GM12878 (cell line): ENCODE data around the gene COMMD7. TPM values are rescaled to one million over a fixed set of nuclear protein-coding genes. Genes with fewer than 3 reads are reported as not detected.

Source experiments
- ATAC-seq: fragments of 200-7000 bp; cut with Tn5 transposase; 3 replicates; pipeline ENCODE4 v1.9.1; 2020; ENCODE audit warnings: mild to moderate bottlenecking, moderate library complexity
- BruUV-seq: library from RNA; stranded (reverse); fragments of 400-500 nt; replicated peaks from 2 replicates; lab custom pipeline; 2021; lab: Mats Ljungman, UMichigan
- CTCF ChIA-PET: fragments of 300-600 bp; sonication (Branson Sonifier 250); formaldehyde crosslinking; extraction: SDS; loops from one replicate; lab custom pipeline; 2021; ENCODE audit warnings: inconsistent platforms; lab: Yijun Ruan, JAX
- POLR2A ChIA-PET: fragments of 350-600 bp; formaldehyde crosslinking; extraction: SDS; loops from one replicate; lab custom pipeline; 2021; ENCODE audit warnings: inconsistent platforms; lab: Charles Lee
- RAD21 ChIA-PET: fragments of 300-600 bp; sonication (Branson Sonifier 250); formaldehyde crosslinking; loops from one replicate; lab custom pipeline; 2023; ENCODE audit warnings: antibody characterized with exemption; ENCODE audit not compliant: unreplicated experiment; lab: Charles Lee
- SMC1A ChIA-PET: fragments of 300-600 bp; sonication (Branson Sonifier 250); formaldehyde crosslinking; loops from one replicate; lab custom pipeline; 2023; ENCODE audit not compliant: unreplicated experiment, uncharacterized antibody; lab: Charles Lee
- DNase-seq: peaks from one replicate; pipeline ENCODE4 v3.0.0-alpha.2; 2011; ENCODE audit warnings: low read depth, low spot score
- FAIRE-seq: peaks from 3 replicates; lab custom pipeline; 2011; peaks lifted over from hg19 to GRCh38; lab: Jason Lieb, UNC
- H2AFZ ChIP-seq: 2 replicates; pipeline ENCODE4 v1.6.0; 2011; ENCODE audit warnings: low read depth, low read length, control low read depth; ENCODE audit not compliant: control insufficient read depth
- H3K27ac ChIP-seq: 2 replicates; pipeline ENCODE4 v1.5.1; 2011; ENCODE audit warnings: control low read depth; ENCODE audit not compliant: control insufficient read depth, insufficient read depth
- H3K27me3 ChIP-seq, 2 experiments: replicated peaks in 1 of 2; 2 replicates each; pipeline versions ENCODE4 v1.6.0 to v1.6.1; 2011; ENCODE audit warnings: low read length in 1 of 2; ENCODE audit not compliant: control insufficient read depth in 2 of 2, insufficient read depth in 2 of 2
- H3K36me3 ChIP-seq, 2 experiments: 2 replicates each; pipeline ENCODE4 v1.5.1; 2011; ENCODE audit warnings: low read length in 1 of 2; ENCODE audit not compliant: control insufficient read depth in 2 of 2, insufficient read depth in 2 of 2
- H3K4me1 ChIP-seq: 2 replicates; pipeline ENCODE4 v1.6.1; 2011; ENCODE audit warnings: mild to moderate bottlenecking, low read length, moderate library complexity, mixed read lengths; ENCODE audit not compliant: control insufficient read depth, insufficient read depth
- H3K4me2 ChIP-seq: 2 replicates; pipeline ENCODE4 v1.6.0; 2011; ENCODE audit warnings: control low read depth; ENCODE audit not compliant: control insufficient read depth, insufficient read depth
- H3K4me3 ChIP-seq: fragments of 200-600 bp; sonication (generic); 2 replicates; pipeline ENCODE4 v1.5.1; 2016
- H3K79me2 ChIP-seq: 2 replicates; pipeline ENCODE4 v1.6.0; 2011; ENCODE audit warnings: low read length; ENCODE audit not compliant: control insufficient read depth, insufficient read depth
- H3K9ac ChIP-seq: 2 replicates; pipeline ENCODE4 v1.8.0; 2011; ENCODE audit warnings: low read length, control low read depth, mixed read lengths; ENCODE audit not compliant: control insufficient read depth, insufficient read depth
- H3K9me3 ChIP-seq: replicated peaks from 3 replicates; pipeline ENCODE4 v1.5.1; 2011; ENCODE audit warnings: mild to moderate bottlenecking, low read length; ENCODE audit not compliant: control insufficient read depth, insufficient read depth
- H4K20me1 ChIP-seq: 2 replicates; pipeline ENCODE4 v1.6.0; 2011; ENCODE audit not compliant: control insufficient read depth, insufficient read depth
- E2F4 ChIP-seq: IDR thresholded peaks from 2 replicates; pipeline ENCODE4 v1.6.1; 2012; ENCODE audit warnings: low read depth, low read length, improper control_type of control experiment
- EED ChIP-seq: sonication (generic); IDR thresholded peaks from 2 replicates; pipeline ENCODE4 v1.6.1; 2016; ENCODE audit warnings: antibody characterized with exemption, low read depth
- ELK1 ChIP-seq: IDR thresholded peaks from 2 replicates; pipeline ENCODE4 v1.6.1; 2012; ENCODE audit warnings: low read depth, low read length, improper control_type of control experiment
- IRF4 ChIP-seq: IDR thresholded peaks from 2 replicates; pipeline ENCODE4 v1.6.1; 2011; ENCODE audit warnings: low read depth, low read length
- MAX ChIP-seq: IDR thresholded peaks from 2 replicates; pipeline ENCODE4 v1.6.1; 2012; ENCODE audit warnings: low read depth, low read length, improper control_type of control experiment
- MXI1 ChIP-seq: fragments of 150-350 bp; IDR thresholded peaks from 2 replicates; pipeline ENCODE4 v1.6.1; 2011; ENCODE audit warnings: low read depth, mild to moderate bottlenecking, inconsistent platforms, low read length, improper control_type of control experiment
- MYC ChIP-seq: IDR thresholded peaks from 2 replicates; pipeline ENCODE4 v1.6.1; 2011; ENCODE audit warnings: mild to moderate bottlenecking, low read length, moderate library complexity, inconsistent platforms; ENCODE audit not compliant: insufficient read depth, insufficient replicate concordance, insufficient read length, severe bottlenecking
- NKRF ChIP-seq: fragments of 450-650 bp; conservative IDR thresholded peaks from 2 replicates; pipeline ENCODE4 v1.6.1; 2017; ENCODE audit warnings: mild to moderate bottlenecking, moderate library complexity
- NRF1 ChIP-seq: conservative IDR thresholded peaks from 2 replicates; pipeline ENCODE4 v1.6.1; 2011; ENCODE audit warnings: mild to moderate bottlenecking, low read depth, low read length, improper control_type of control experiment
- PAX8 ChIP-seq: fragments of 450-650 bp; IDR thresholded peaks from 2 replicates; pipeline ENCODE4 v1.6.1; 2017; ENCODE audit warnings: mild to moderate bottlenecking, moderate library complexity
- RFX5 ChIP-seq: IDR thresholded peaks from 2 replicates; pipeline ENCODE4 v1.6.1; 2011; ENCODE audit warnings: low read depth, low read length, improper control_type of control experiment
- ZNF274 ChIP-seq: IDR thresholded peaks from one replicate; pipeline ENCODE4 v1.8.0; 2011; ENCODE audit not compliant: insufficient read length, insufficient read depth
- ZNF384 ChIP-seq: IDR thresholded peaks from 2 replicates; pipeline ENCODE4 v1.6.1; 2012; ENCODE audit warnings: low read depth, mild to moderate bottlenecking, low read length, improper control_type of control experiment, borderline replicate concordance
- WGBS: methylation state at CpG from one replicate; pipeline ENCODE4 v1.1.6; 2016; ENCODE audit warnings: low lambda C conversion rate; ENCODE audit not compliant: insufficient replicate concordance, insufficient coverage; ENCODE audit errors: missing lambda C conversion rate; 5-methylcytosine and 5-hydroxymethylcytosine counted together
- in situ Hi-C: fragments of 300-500 bp; cut with MboI; formaldehyde crosslinking; loops from 9 replicates; pipeline ENCODE4 v1.14.3; 2018; ENCODE audit warnings: mixed read lengths
- intact Hi-C: fragments of 100-400 bp; cut with micrococcal nuclease; formaldehyde crosslinking; loops from one replicate; pipeline ENCODE4 v1.14.2; 2022; ENCODE audit not compliant: unreplicated experiment
- polyA plus RNA-seq, 11 experiments: library from polyadenylated mRNA; depleted of rRNA in 4 of 11; unstranded in 6 of 11; stranded (reverse) in 5 of 11; fragments of >200 nt; fragmentation: Nextera tagmentation in 4 of 11; fragmentation: Illumina TruSeq in 1 of 11; extraction: Ambion mirVana in 4 of 11; extraction: Trizol in 1 of 11; gene quantifications; 1 replicate in 1 of 11; 2 replicates in 10 of 11; pipeline versions ENCODE4 v1.2.1 to v1.2.3, GENCODE V29; 2011 to 2016; ENCODE audit warnings: inconsistent platforms in 2 of 11, missing spikeins in 2 of 11, low read depth in 1 of 11
- total RNA-seq, 4 experiments: library from RNA; depleted of rRNA in 3 of 4; stranded (reverse); fragments of >200 nt in 3 of 4; fragmentation: Illumina TruSeq in 1 of 4; extraction: Trizol in 1 of 4; gene quantifications; 2 replicates each; pipeline versions ENCODE4 v1.2.1 to v1.2.3, GENCODE V29; 2013 to 2021

COMMD7 gene
- total and polyA plus RNA-seq, 10 of the 15 experiments (the other 5 are each of a cell fraction or from before 2014, with no cell fraction given), result 9.1 to 61.0 (median 27.7) TPM

- DNase-seq (no peak), FAIRE-seq (no peak), ATAC-seq (no peak)
- in situ Hi-C loops (no loop called here), intact Hi-C loops (no loop called here)
- Histone ChIP-seq H3K27me3 (no peaks in the 10 kb centered on the region), H3K9ac (no peak overlapping the region), H4K20me1 (no peaks in the 10 kb centered on the region), H3K4me3 (no peak overlapping the region), H3K36me3 (no peaks in the 10 kb centered on the region), H3K4me1 (no peaks in the 10 kb centered on the region), H3K79me2 (no peaks in the 10 kb centered on the region), H3K9me3 (no peaks in the 10 kb centered on the region), H2AFZ (no peak overlapping the region), H3K4me2 (no peak overlapping the region), H3K27ac (no peak overlapping the region)
- POLR2A ChIA-PET, result no interaction called here
- CTCF ChIA-PET, result interaction anchor here (2.1 kb wide), 1 partner anchor 22 kb away, joined by 5 read pairs; no protein-coding TSS in a partner anchor
- 8% methylated on average over 5 of the region's 5 CpGs for WGBS
- RAD21 ChIA-PET, result interaction anchor here (0.6 kb wide), 1 partner anchor 29 kb away, joined by 3 read pairs; no protein-coding TSS in a partner anchor
- no peak for TF ChIP-seq NRF1
- no peak for TF ChIP-seq RFX5
- TF ChIP-seq IRF4, result no peak
- TF ChIP-seq MXI1, result no peak
- TF ChIP-seq MAX, result no peak
- no peak for TF ChIP-seq E2F4
- no peak for TF ChIP-seq PAX8
- SMC1A ChIA-PET, result no interaction called here
- no TSS peak for BruUV-seq
Observed at GRCh38 chr20:32756156-32756555, 12.9 kb upstream of the COMMD7 start.

GRCh38 chr20:32753731-32754130 lies 10.5 kb upstream of the COMMD7 start:
- ChIA-PET POLR2A (no interaction called here), CTCF (no interaction called here), RAD21 (no interaction called here), SMC1A (no interaction called here)
- DNase-seq (no peak), FAIRE-seq (no peak), ATAC-seq (no peak)
- intact Hi-C loops, result no loop called here
- in situ Hi-C loops, result no loop called here
- H3K4me2 ChIP-seq, result no peak overlapping the region
- no peak overlapping the region for H3K9ac ChIP-seq
- 49% methylated on average over 4 of the region's 4 CpGs for WGBS
- H4K20me1 ChIP-seq, result no peaks in the 10 kb centered on the region
- no peaks in the 10 kb centered on the region for H3K4me1 ChIP-seq
- H3K4me3 ChIP-seq, result no peak overlapping the region
- no peak overlapping the region for H3K27ac ChIP-seq
- BruUV-seq, result no TSS peak
- no peak overlapping the region for H2AFZ ChIP-seq
- no peaks in the 10 kb centered on the region for H3K27me3 ChIP-seq
- H3K36me3 ChIP-seq, result no peaks in the 10 kb centered on the region
- H3K79me2 ChIP-seq, result no peaks in the 10 kb centered on the region
- H3K9me3 ChIP-seq, result no peaks in the 10 kb centered on the region
- TF ChIP-seq EED, result no peak
- TF ChIP-seq ELK1, result no peak
- TF ChIP-seq MYC, result no peak
- no peak for TF ChIP-seq ZNF384
- TF ChIP-seq ZNF274, result no peak
- no peak for TF ChIP-seq NKRF
- TF ChIP-seq PAX8, result no peak
